Memory B cell (primary cell): ENCODE results near the gene TFB2M.
A peak's percentile ranks its signal among the peaks of the same experiment; 100 is the strongest.

Experiments
- ATAC-seq: fragments of 150-1000 bp; cut with Tn5 transposase; 2 replicates; pipeline ENCODE4 v1.10.0; 2021; ENCODE audit warnings: low read depth, mild to moderate bottlenecking, moderate library complexity
- DNase-seq, 2 donors: peaks; one replicate each; pipeline ENCODE4 v3.0.0; 2022; ENCODE audit warnings: low spot score in 2 of 2
- H3K27ac Mint-ChIP-seq: one replicate; pipeline ENCODE4 v1.8.0; 2022; ENCODE audit warnings: mild to moderate bottlenecking, moderate library complexity, mixed read lengths
- H3K27me3 Mint-ChIP-seq: one replicate; pipeline ENCODE4 v1.8.0; 2022; ENCODE audit warnings: mixed read lengths
- H3K36me3 Mint-ChIP-seq: one replicate; pipeline ENCODE4 v1.8.0; 2022; ENCODE audit warnings: mild to moderate bottlenecking, mixed read lengths
- H3K4me1 Mint-ChIP-seq: one replicate; pipeline ENCODE4 v1.8.0; 2022; ENCODE audit warnings: mixed read lengths
- H3K4me3 Mint-ChIP-seq: one replicate; pipeline ENCODE4 v1.8.0; 2022; ENCODE audit warnings: mild to moderate bottlenecking, moderate library complexity, mixed read lengths
- H3K9me3 Mint-ChIP-seq: one replicate; pipeline ENCODE4 v1.8.0; 2022; ENCODE audit warnings: mixed read lengths

Gene TFB2M

GRCh38 chr1:246526915-246527314 is 39.1 kb downstream of the TFB2M start:
- peaks cover 4% of the 10 kb centered on the region for H3K36me3 Mint-ChIP-seq
- H3K27ac Mint-ChIP-seq: no peak overlapping the region
- H3K9me3 Mint-ChIP-seq: peaks cover 6% of the 10 kb centered on the region
- no peak overlapping the region for H3K4me3 Mint-ChIP-seq
- no peak for ATAC-seq
- no peak for DNase-seq
- H3K4me1 Mint-ChIP-seq: peaks cover 7% of the 10 kb centered on the region
- no peaks in the 10 kb centered on the region for H3K27me3 Mint-ChIP-seq

- no peak overlapping the region for H3K27ac Mint-ChIP-seq
- peaks cover 4% of the 10 kb centered on the region for H3K9me3 Mint-ChIP-seq
- H3K27me3 Mint-ChIP-seq: no peaks in the 10 kb centered on the region
- peaks cover 3% of the 10 kb centered on the region for H3K36me3 Mint-ChIP-seq
- DNase-seq (no peak), ATAC-seq (no peak)
- H3K4me1 Mint-ChIP-seq: peaks cover 7% of the 10 kb centered on the region
- H3K4me3 Mint-ChIP-seq: no peak overlapping the region
Measured at GRCh38 chr1:246526380-246526779, 39.7 kb downstream of the TFB2M start.

- no peaks in the 10 kb centered on the region for H3K36me3 Mint-ChIP-seq
- H3K9me3 Mint-ChIP-seq: peaks cover 2% of the 10 kb centered on the region
- DNase-seq: no peak
- no peaks in the 10 kb centered on the region for H3K27me3 Mint-ChIP-seq
- no peaks in the 10 kb centered on the region for H3K4me1 Mint-ChIP-seq
- no peak overlapping the region for H3K4me3 Mint-ChIP-seq
- ATAC-seq: no peak
- H3K27ac Mint-ChIP-seq: no peak overlapping the region
Measured at GRCh38 chr1:246519514-246519913, 46.5 kb downstream of the TFB2M start.

- Mint-ChIP-seq H3K9me3 (peaks cover 2% of the 10 kb centered on the region), H3K27ac (no peak overlapping the region), H3K27me3 (no peaks in the 10 kb centered on the region), H3K4me3 (no peak overlapping the region), H3K36me3 (peaks cover 1% of the 10 kb centered on the region), H3K4me1 (no peaks in the 10 kb centered on the region)
- no peak for DNase-seq
- ATAC-seq: no peak
Measured at GRCh38 chr1:246518456-246519205, 47.4 kb downstream of the TFB2M start.

GRCh38 chr1:246517391-246517790 is 48.7 kb downstream of the TFB2M start:
- Mint-ChIP-seq H3K36me3 (peaks cover 1% of the 10 kb centered on the region), H3K4me3 (no peak overlapping the region), H3K27ac (no peak overlapping the region), H3K4me1 (no peaks in the 10 kb centered on the region), H3K27me3 (no peaks in the 10 kb centered on the region), H3K9me3 (peaks cover 2% of the 10 kb centered on the region)
- ATAC-seq: no peak
- DNase-seq: no peak

- Mint-ChIP-seq H3K4me1 (no peaks in the 10 kb centered on the region), H3K27ac (no peak overlapping the region), H3K27me3 (no peaks in the 10 kb centered on the region), H3K4me3 (no peak overlapping the region), H3K9me3 (peaks cover 2% of the 10 kb centered on the region), H3K36me3 (peaks cover 1% of the 10 kb centered on the region)
- DNase-seq: no peak
- no peak for ATAC-seq
Measured at GRCh38 chr1:246516126-246516525, 49.9 kb downstream of the TFB2M start.

GRCh38 chr1:246515390-246516005 is 50.6 kb downstream of the TFB2M start:
- Mint-ChIP-seq H3K36me3 (peaks cover 1% of the 10 kb centered on the region), H3K4me3 (no peak overlapping the region), H3K27ac (no peak overlapping the region), H3K27me3 (no peaks in the 10 kb centered on the region), H3K9me3 (peaks cover 2% of the 10 kb centered on the region), H3K4me1 (no peaks in the 10 kb centered on the region)
- ATAC-seq: no peak
- DNase-seq: no peak

- Mint-ChIP-seq H3K27me3 (no peaks in the 10 kb centered on the region), H3K9me3 (peaks cover 2% of the 10 kb centered on the region), H3K4me1 (no peaks in the 10 kb centered on the region), H3K27ac (no peak overlapping the region), H3K4me3 (peak overlapping the region; percentile 44), H3K36me3 (peaks cover 1% of the 10 kb centered on the region)
- DNase-seq: no peak
- ATAC-seq: no peak
Measured at GRCh38 chr1:246513619-246514343, 52.3 kb downstream of the TFB2M start.

- H3K36me3 Mint-ChIP-seq: peaks cover 1% of the 10 kb centered on the region
- H3K4me3 Mint-ChIP-seq: no peak overlapping the region
- no peaks in the 10 kb centered on the region for H3K27me3 Mint-ChIP-seq
- peaks cover 2% of the 10 kb centered on the region for H3K9me3 Mint-ChIP-seq
- H3K4me1 Mint-ChIP-seq: no peaks in the 10 kb centered on the region
- ATAC-seq: no peak
- no peak for DNase-seq
- H3K27ac Mint-ChIP-seq: no peak overlapping the region
Measured at GRCh38 chr1:246513041-246513440, 53.0 kb downstream of the TFB2M start.

- Mint-ChIP-seq H3K9me3 (peaks cover 2% of the 10 kb centered on the region), H3K4me3 (no peak overlapping the region), H3K36me3 (peaks cover 1% of the 10 kb centered on the region)
Measured at GRCh38 chr1:246512635-246513034, 53.4 kb downstream of the TFB2M start.

GRCh38 chr1:246512230-246512629 is 53.8 kb downstream of the TFB2M start:
- peaks cover 2% of the 10 kb centered on the region for H3K9me3 Mint-ChIP-seq
- H3K27ac Mint-ChIP-seq: no peak overlapping the region
- no peak overlapping the region for H3K4me3 Mint-ChIP-seq
- H3K36me3 Mint-ChIP-seq: peaks cover 1% of the 10 kb centered on the region
- DNase-seq (no peak), ATAC-seq (no peak)
- H3K27me3 Mint-ChIP-seq: no peaks in the 10 kb centered on the region
- peaks cover 7% of the 10 kb centered on the region for H3K4me1 Mint-ChIP-seq

More at GRCh38 chr1:246512635-246513034, 53.4 kb downstream of the TFB2M start:
- DNase-seq (no peak), ATAC-seq (no peak)
- Mint-ChIP-seq H3K27me3 (no peaks in the 10 kb centered on the region), H3K27ac (no peak overlapping the region), H3K4me1 (peaks cover 4% of the 10 kb centered on the region)

- DNase-seq: no peak
- Mint-ChIP-seq H3K27me3 (no peaks in the 10 kb centered on the region), H3K4me1 (peaks cover 12% of the 10 kb centered on the region), H3K4me3 (no peak overlapping the region), H3K27ac (no peak overlapping the region), H3K9me3 (no peaks in the 10 kb centered on the region), H3K36me3 (peaks cover 1% of the 10 kb centered on the region)
- no peak for ATAC-seq
Measured at GRCh38 chr1:246511203-246511602, 54.9 kb downstream of the TFB2M start.

GRCh38 chr1:246510147-246511030 is 55.7 kb downstream of the TFB2M start:
- Mint-ChIP-seq H3K36me3 (peaks cover 1% of the 10 kb centered on the region), H3K9me3 (no peaks in the 10 kb centered on the region), H3K27me3 (no peaks in the 10 kb centered on the region), H3K4me1 (peaks cover 18% of the 10 kb centered on the region), H3K4me3 (no peak overlapping the region), H3K27ac (no peak overlapping the region)
- ATAC-seq (no peak), DNase-seq (no peak)
